ENCODE measurements around the gene PKP2.
"Not testable (repeated sequence)": the region's sequence is repeated elsewhere in the genome, so short reads cannot be mapped to it uniquely, and the experiment has no call there.

The PKP2 gene

GRCh38 chr12:32861658-32862057 lies 34.9 kb downstream of the PKP2 start:
- not testable (repeated sequence) for DNase-seq (ENCODE audit: low read depth)

DNA sequence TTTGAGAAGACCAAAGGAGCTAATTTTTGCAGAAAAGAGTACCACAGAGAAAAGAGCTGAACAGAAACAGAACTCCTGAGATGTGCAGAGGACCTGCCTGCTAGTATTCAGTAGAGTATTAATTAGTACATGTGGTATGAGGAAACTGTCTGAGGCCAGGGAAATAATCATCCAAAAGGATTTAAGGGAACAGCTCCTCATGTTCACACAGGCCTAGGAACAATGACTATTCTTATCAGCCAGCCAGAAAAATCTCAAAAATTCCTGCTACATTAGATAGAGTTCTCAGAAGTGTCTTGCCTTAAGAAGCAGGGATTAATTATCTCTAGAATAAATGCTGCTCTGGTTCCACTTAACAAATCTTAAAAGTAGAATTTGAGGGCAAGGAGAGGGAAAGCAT lies 36.4 kb downstream of the PKP2 start:
- DNase-seq (ENCODE audit: low read depth) = no peak

- DNase-seq (ENCODE audit: low read depth) = no peak
Measured at GRCh38 chr12:32859389-32859788, 37.2 kb downstream of the PKP2 start.

DNA sequence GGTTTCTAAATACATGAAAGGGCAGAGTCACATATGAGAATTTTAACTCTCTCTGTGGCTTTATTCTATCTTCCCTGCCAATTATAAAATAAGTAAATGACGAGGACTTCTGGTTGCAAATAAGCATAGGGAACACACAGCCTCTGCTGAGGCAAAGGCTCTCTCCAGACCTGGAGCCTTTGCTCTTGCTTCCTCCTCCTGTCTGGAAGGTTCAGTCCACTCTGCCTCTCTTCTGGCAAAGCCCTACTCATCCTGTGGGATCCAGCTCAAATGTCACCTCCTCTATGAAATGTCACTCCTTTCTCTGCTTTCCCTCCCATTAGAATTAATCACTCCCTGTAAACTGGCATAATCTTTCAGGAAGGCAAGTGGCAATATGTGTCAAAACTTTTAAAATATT lies 41.9 kb downstream of the PKP2 start:
- no peak for DNase-seq (ENCODE audit: low read depth)

- no peak for DNase-seq (ENCODE audit: low read depth)
Measured at GRCh38 chr12:32854097-32854496, 42.5 kb downstream of the PKP2 start.

DNA sequence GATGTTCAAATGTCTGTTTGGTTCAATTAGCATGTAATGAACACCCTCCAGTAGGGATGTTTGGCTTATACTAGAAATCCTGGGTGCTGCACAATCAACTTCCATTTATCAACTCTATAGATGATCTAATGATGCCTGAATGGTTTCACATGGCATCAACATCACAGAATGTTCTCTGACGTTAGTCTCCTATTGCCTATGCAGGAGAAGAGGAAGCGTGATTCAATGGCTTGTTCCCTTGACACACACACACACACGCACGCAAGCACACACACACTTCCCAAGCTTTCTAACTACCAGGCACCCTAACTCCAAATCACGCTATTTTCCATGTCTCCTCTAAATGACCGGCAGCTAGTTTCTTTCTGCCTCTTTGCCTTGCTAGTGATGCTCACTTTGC lies 49.3 kb downstream of the PKP2 start:
- no peak for DNase-seq (ENCODE audit: low read depth)

DNA sequence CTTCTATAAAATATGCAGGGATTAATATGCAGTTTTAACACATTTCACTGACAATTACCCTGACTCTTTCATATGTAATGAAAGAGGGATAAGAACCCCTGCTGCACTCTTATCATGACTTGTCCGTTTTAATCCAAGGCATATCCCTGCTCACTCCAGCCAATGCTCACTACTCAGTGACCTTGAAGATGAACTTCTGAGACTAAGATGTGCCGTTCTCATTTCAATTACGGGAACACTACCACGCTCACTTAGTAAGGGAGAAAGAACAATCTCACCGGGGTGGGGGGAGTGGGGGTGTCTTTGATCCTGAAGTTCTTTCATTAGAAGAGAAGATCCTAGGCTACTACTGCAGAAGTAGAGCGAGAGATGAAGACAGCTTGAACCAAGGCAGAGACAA lies 50.5 kb downstream of the PKP2 start:
- no peak for DNase-seq (ENCODE audit: low read depth)

- DNase-seq (ENCODE audit: low read depth) = no peak
Measured at GRCh38 chr12:32843528-32844095, 53.0 kb downstream of the PKP2 start.

DNA sequence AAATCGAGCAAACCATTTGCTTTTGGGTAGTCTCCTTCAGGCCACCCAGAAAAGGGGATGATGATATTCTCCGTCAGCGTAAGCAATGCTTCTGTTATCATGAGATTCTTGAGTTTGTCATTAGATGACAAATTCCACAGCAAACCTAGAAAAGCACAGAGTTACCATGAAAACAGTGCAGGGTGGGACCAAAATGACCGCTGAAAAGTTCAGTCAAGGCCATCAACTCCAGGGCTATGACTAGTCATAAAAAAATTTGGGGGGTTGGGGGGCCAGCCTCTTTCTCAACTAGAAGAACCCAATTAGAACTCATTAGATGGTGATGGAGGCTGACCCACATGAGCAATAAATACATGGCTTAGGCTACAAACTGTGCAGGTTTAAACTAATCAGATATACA lies 55.5 kb downstream of the PKP2 start:
- DNase-seq (ENCODE audit: low read depth) = no peak

GRCh38 chr12:32839828-32840227 lies 56.7 kb downstream of the PKP2 start:
- DNase-seq (ENCODE audit: low read depth) = no peak

DNA sequence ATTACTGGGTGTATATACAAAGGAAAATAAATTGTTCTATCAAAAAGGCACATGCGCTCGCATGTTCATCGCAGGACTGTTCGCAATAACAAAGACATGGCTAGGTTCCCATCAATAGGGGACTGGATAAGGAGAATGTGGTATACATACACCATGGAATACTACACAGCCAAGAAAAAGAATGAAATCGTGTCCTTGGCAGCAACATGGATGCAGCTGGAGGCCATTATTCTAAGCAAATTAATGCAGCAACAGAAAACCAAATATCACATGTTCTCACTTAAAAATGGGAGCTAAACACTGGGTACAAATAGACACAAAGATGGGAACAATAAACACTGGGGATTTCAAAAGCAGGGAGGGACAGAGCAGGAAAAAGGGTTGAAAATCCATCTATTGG lies 58.6 kb downstream of the PKP2 start:
- no peak for DNase-seq (ENCODE audit: low read depth)

- no peak for DNase-seq (ENCODE audit: low read depth)
Measured at GRCh38 chr12:32836710-32837109, 59.9 kb downstream of the PKP2 start.

- no peak for DNase-seq (ENCODE audit: low read depth)
Measured at GRCh38 chr12:32834122-32834521, 62.5 kb downstream of the PKP2 start.

DNA sequence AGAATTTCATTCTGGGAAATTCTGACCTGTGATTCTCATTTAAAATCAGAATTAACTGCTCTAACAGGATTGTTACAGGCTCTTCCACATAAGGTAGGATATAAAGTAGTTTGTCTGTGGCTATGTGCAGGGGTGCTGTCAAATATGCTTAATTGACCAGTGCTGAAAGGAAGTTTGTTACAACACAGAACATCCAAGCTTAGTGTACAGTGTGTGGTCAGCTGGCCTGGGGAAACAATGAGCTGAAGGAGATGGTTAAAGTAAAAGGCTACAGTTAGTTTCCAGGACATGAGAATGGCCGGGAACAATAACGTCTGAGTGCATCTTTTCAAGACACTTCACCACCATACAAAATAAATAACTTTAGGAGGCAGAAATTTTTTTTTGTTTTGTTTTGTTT lies 68.0 kb downstream of the PKP2 start:
- DNase-seq (ENCODE audit: low read depth) = no peak

DNA sequence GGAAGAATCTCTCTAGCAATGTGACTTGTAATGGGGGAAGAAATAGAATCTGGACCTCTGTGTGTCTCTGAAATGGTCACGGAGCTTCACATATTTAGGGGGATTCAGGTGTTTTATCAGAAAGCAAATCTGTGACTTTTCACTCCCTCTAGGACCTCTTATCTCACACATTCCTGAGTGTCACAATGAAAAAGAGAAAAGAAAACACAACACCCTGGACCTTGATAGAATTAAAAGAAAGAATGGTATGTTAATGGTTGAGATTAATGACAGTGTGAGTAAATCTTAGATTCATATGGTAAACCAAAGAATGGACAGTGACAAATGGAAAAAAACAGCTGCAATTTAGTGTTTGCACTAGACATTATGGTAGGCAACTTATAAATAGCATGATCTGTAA lies 68.5 kb downstream of the PKP2 start:
- DNase-seq (ENCODE audit: low read depth) = no peak

- DNase-seq (ENCODE audit: low read depth) = no peak
Measured at GRCh38 chr12:32826807-32827412, 69.7 kb downstream of the PKP2 start.

DNA sequence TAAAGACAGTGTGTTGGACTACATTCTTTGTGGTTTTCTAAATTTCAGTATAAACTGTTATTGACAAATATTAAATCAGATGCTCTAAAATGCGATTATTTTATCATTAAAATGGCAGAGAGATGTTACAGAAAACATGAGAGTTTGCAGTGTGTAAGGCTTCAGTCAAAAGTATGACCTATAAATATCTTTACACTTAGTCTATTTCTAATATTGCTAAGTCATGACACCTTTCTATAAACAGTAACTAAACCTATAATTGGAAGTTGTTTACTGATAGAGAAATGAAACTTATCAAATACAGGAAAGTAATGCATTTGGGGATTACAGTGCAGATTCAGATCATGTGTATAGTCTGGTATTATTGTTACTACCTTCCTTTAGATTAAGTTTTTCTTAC lies 72.0 kb downstream of the PKP2 start:
- no peak for DNase-seq (ENCODE audit: low read depth)

GRCh38 chr12:32822344-32822743 lies 74.2 kb downstream of the PKP2 start:
- no peak for DNase-seq (ENCODE audit: low read depth)

- no peak for DNase-seq (ENCODE audit: low read depth)
Measured at GRCh38 chr12:32821710-32822109, 74.9 kb downstream of the PKP2 start.

DNA sequence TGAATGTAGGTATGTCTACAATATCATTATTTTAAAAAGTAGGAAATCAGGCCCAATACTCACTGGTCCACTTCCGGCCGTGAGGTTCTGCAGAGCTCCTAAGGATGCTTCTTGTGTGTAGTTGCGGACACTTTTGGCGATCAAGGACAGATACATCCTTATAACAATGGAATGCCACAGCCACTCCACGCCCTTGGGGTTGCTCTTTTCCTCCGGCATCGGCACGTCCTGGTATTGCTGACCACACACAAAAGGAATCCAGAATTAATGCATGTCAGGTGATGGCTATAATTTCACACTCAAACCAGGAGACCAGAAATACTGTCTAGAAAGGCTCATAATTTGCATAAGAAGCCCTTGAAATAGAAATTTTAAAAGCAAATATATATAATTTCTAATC lies 75.3 kb downstream of the PKP2 start:
- DNase-seq (ENCODE audit: low read depth) = no peak

DNA sequence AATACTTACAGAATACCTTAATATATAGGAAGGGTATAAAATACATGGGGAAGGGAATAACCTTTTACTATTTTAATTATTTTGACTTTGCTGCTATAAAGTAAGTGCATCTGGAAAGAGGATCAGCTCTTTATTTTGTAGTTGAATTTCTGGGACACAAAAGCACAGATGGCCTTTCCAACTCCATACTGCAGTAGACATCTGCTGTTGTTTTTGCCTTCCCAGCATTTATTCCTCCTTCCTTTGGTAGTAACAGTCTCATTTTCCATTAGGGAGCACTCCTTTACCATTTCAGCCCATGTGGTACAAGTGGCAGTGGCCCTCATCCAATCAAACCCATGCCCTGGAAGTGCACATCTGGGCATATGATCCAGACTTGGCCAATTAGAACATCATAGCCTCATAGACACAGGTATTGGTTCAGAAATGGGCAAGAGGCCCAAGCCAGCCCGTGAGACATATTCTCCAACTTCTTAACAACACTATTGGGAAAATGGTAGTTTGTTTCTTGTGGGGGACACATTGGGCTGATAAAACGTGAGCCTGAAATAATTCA lies 76.1 kb downstream of the PKP2 start:
- no peak for DNase-seq (ENCODE audit: low read depth)

DNA sequence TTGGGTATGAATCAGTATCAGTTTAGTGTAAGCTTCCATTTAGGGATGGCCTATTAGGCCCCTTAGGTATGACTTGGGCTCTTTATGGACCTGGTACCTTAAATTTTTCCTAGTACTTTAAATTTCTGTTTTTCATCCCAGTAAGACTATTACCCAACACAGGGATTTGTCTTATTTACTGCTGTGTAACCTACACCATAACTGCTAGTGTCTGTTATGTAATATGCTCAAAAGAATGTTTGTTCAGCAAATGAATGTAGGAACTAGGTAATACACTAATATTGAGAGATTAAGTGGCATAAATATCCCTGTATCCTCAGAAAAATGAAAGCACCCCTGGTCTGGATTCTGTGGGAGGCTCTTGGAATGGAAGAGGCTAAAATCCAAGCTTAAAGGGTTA lies 77.2 kb downstream of the PKP2 start:
- no peak for DNase-seq (ENCODE audit: low read depth)

DNA sequence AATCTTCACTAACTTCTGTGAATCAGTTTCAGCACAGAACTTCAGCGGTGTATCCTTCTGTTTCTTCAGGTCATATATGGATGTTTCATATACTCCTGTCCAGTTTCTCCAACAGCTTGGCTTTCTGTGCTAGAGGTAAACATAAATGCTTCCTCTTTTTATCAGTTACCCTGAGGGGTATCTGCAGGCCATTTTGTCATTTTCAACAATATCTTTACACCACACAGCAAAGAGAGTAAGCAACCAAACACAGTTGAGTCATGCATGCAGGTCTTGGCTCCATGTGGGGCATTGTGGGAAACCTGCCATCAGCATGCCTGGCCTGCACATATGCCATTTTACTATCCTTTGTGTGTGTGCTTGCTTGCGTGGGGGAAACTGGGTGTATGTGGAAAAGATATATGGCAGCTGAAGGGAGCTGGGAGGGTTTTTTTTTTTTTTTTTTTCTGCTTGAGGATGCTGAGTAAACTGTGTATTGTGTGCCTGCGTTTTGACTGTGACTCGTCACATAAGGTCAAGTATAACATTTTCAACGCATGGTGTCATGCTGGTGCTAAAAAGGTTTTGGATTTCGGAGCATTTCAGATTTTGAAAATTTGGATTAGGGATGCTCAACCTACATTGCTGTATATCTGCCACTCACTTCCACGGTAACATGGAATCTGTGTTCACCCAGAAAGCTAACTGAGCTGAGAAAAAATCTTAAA lies 84.7 kb downstream of the PKP2 start:
- no peak for DNase-seq (ENCODE audit: low read depth)

DNA sequence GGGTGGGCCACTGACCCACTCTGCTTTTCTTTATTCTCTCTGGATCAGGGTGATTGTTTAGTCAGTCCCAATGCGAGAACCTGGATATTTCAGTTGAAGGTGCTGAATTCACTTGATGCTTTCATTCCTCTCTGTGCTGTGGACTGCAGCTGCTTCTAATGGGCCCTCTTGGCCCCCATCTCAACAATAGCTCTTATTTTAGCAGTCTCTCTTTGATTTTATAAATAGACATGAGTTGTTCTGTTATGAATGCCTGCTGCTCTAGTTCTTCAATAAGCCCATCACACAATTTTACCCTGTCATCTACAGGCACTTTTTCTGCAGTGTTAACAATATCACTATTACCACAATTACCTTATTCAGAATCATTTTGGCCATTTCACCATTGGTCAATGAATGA lies 86.7 kb downstream of the PKP2 start:
- DNase-seq (ENCODE audit: low read depth) = no peak

Data from CMK (cell line).